ENCODE results near the gene CTDP1. TPM values are rescaled to one million over a fixed set of nuclear protein-coding genes. Genes with fewer than 3 reads are reported as not detected.
A peak's percentile ranks its signal among the peaks of the same experiment; 100 is the strongest.
"Not testable (repeated sequence)": the region's sequence is repeated elsewhere in the genome, so short reads cannot be mapped to it uniquely, and the experiment has no call there.

Gene CTDP1
- total RNA-seq, 1 donor from 2014 or later, result 23.9 TPM

DNA sequence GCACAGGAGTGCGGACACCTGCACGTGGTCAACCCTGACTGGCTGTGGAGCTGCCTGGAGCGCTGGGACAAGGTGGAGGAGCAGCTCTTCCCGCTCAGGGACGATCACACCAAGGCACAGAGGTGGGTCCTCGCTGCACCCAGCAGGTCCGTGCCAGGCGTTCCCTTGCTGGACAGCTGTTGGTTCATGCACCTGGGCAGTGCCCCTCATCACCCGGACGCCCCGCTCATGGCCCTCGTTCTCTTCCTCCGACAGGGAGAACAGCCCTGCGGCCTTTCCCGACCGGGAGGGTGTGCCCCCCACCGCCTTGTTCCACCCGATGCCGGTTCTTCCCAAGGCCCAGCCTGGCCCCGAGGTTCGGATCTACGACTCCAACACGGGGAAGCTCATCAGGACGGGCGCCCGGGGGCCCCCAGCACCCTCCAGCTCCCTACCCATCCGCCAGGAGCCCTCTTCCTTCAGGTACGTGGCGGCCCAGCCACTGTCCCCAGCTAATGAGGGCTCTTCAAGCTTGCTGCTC lies 38.0 kb downstream of the CTDP1 start:
- H3K9me3 Mint-ChIP-seq (ENCODE audit: low read depth), result no peaks in the 10 kb centered on the region
- peaks cover 25% of the 10 kb centered on the region for H3K36me3 Mint-ChIP-seq (ENCODE audit: insufficient read depth)
- TF ChIP-seq, protein P1, sequence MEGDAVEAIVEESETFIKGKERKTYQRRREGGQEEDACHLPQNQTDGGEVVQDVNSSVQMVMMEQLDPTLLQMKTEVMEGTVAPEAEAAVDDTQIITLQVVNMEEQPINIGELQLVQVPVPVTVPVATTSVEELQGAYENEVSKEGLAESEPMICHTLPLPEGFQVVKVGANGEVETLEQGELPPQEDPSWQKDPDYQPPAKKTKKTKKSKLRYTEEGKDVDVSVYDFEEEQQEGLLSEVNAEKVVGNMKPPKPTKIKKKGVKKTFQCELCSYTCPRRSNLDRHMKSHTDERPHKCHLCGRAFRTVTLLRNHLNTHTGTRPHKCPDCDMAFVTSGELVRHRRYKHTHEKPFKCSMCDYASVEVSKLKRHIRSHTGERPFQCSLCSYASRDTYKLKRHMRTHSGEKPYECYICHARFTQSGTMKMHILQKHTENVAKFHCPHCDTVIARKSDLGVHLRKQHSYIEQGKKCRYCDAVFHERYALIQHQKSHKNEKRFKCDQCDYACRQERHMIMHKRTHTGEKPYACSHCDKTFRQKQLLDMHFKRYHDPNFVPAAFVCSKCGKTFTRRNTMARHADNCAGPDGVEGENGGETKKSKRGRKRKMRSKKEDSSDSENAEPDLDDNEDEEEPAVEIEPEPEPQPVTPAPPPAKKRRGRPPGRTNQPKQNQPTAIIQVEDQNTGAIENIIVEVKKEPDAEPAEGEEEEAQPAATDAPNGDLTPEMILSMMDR (IDR thresholded peaks at IDR 0.05; ENCODE audit: unreplicated experiment), result no peak
- H3K4me3 Mint-ChIP-seq (ENCODE audit: low read depth), result no peak overlapping the region
- H3K4me1 Mint-ChIP-seq (ENCODE audit: low read depth), result no peaks in the 10 kb centered on the region
- H3K27me3 Mint-ChIP-seq, result no peaks in the 10 kb centered on the region
- no peak for DNase-seq (ENCODE audit: low spot score, unreplicated experiment)
- H3K27ac Mint-ChIP-seq, result no peak overlapping the region

DNA sequence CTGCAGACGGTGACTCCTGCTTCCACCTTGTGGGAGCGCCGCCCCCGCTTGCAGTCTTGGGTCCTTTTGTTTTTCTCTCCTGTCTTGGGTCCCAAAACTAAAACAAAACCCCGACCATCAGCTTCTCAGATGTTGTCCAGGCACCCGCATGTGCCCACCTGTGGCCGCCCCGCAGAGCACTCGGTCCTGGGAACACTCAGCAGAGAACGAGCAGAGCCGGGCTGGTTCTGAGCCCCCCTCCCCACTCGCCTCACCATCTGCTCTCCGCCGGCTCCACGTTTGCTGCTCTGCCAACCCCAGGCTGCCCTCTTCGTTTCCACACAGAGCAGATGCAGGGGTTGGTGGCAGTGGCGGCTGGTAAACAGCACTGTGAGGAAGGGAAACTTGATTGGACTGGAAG lies 38.5 kb downstream of the CTDP1 start:
- no peaks in the 10 kb centered on the region for H3K27me3 Mint-ChIP-seq
- no peak overlapping the region for H3K4me3 Mint-ChIP-seq (ENCODE audit: low read depth)
- no peaks in the 10 kb centered on the region for H3K4me1 Mint-ChIP-seq (ENCODE audit: low read depth)
- TF ChIP-seq, protein P1 (IDR thresholded peaks at IDR 0.05; ENCODE audit: unreplicated experiment), result no peak
- DNase-seq (ENCODE audit: low spot score, unreplicated experiment), result no peak
- no peaks in the 10 kb centered on the region for H3K9me3 Mint-ChIP-seq (ENCODE audit: low read depth)
- H3K27ac Mint-ChIP-seq, result no peak overlapping the region
- H3K36me3 Mint-ChIP-seq (ENCODE audit: insufficient read depth), result peaks cover 25% of the 10 kb centered on the region

DNA sequence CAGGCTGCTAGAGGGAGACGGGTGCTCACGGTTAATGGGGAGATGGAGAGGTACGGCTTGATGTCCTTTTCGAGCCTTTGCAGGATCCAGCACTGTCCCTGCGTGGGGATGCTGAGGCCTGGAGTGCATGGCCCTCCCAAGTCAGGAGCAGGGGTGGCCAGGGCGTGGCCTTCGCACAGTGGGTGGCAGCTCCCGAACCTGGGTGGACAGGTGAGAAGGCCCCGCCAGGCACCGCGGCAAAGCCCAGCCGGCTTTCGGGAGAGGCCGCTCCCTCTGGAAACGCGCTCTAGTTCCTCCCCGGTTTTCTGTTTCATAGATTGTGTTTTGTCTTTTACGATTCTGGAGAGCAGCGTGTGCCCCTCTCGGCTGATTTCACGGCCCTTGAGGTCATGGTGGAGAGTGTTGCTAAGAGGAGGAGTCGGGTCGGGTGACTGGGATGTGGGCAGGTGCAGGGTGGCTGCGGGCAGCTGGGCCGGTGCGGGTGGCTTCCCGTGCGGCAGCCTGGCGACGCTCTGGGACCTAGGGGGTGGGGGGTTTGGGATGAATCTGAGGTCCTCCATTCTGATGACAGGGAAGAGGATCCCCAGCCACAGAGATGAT lies 39.4 kb downstream of the CTDP1 start:
- Mint-ChIP-seq H3K27ac (no peak overlapping the region), H3K4me1 (ENCODE audit: low read depth) (no peaks in the 10 kb centered on the region), H3K4me3 (ENCODE audit: low read depth) (no peak overlapping the region), H3K9me3 (ENCODE audit: low read depth) (no peaks in the 10 kb centered on the region), H3K36me3 (ENCODE audit: insufficient read depth) (peaks cover 21% of the 10 kb centered on the region), H3K27me3 (no peaks in the 10 kb centered on the region)
- no peak for DNase-seq (ENCODE audit: low spot score, unreplicated experiment)
- TF ChIP-seq, protein P1 (IDR thresholded peaks at IDR 0.05; ENCODE audit: unreplicated experiment), result no peak

- H3K4me1 Mint-ChIP-seq (ENCODE audit: low read depth); DNase-seq (ENCODE audit: low spot score, unreplicated experiment); H3K27me3 Mint-ChIP-seq; H3K27ac Mint-ChIP-seq; H3K9me3 Mint-ChIP-seq (ENCODE audit: low read depth); H3K4me3 Mint-ChIP-seq (ENCODE audit: low read depth): not testable (repeated sequence)
- peaks cover 24% of the 10 kb centered on the region for H3K36me3 Mint-ChIP-seq (ENCODE audit: insufficient read depth)
Measured at GRCh38 chr18:79719478-79720358, 40.1 kb downstream of the CTDP1 start.

- Mint-ChIP-seq H3K4me3 (ENCODE audit: low read depth) (no peak overlapping the region), H3K4me1 (ENCODE audit: low read depth) (no peaks in the 10 kb centered on the region), H3K27ac (peak overlapping the region; percentile 69), H3K27me3 (no peaks in the 10 kb centered on the region), H3K9me3 (ENCODE audit: low read depth) (no peaks in the 10 kb centered on the region), H3K36me3 (ENCODE audit: insufficient read depth) (peaks cover 26% of the 10 kb centered on the region)
- DNase-seq (ENCODE audit: low spot score, unreplicated experiment), result no peak
- TF ChIP-seq, protein P1 (IDR thresholded peaks at IDR 0.05; ENCODE audit: unreplicated experiment), result no peak
Measured at GRCh38 chr18:79720359-79720733, 40.7 kb downstream of the CTDP1 start.

Data from progenitor cell of endocrine pancreas (in vitro differentiated cells).